Urinary bladder (tissue), 4 donors: Measurements from ENCODE around the gene TYMS. TPM values are rescaled to one million over a fixed set of nuclear protein-coding genes. Genes with fewer than 3 reads are reported as not detected.

ENCODE experiments used
- DNase-seq: peaks from one replicate; pipeline ENCODE4 v3.0.0-alpha.2; 2015; ENCODE audit errors: extremely low spot score
- H3K27ac ChIP-seq: one replicate; pipeline ENCODE4 v1.5.1; 2013; ENCODE audit warnings: low read depth, mild to moderate bottlenecking, moderate library complexity
- H3K36me3 ChIP-seq: one replicate; pipeline ENCODE4 v1.6.1; 2013; ENCODE audit warnings: mild to moderate bottlenecking, moderate library complexity; ENCODE audit not compliant: insufficient read depth
- H3K4me1 ChIP-seq: one replicate; pipeline ENCODE4 v1.6.1; 2013; ENCODE audit warnings: mild to moderate bottlenecking, moderate library complexity; ENCODE audit not compliant: insufficient read depth
- H3K4me3 ChIP-seq: one replicate; pipeline ENCODE4 v1.5.1; 2013; ENCODE audit warnings: low read depth, low read length
- WGBS: extraction: QIAGEN DNeasy Blood & Tissue Kit; methylation state at CpG from one replicate; pipeline ENCODE4 v1.1.7; 2013; 5-methylcytosine and 5-hydroxymethylcytosine counted together
- polyA plus RNA-seq: library from polyadenylated mRNA; stranded (reverse); fragments of 200-250 nt; gene quantifications from one replicate; pipeline ENCODE4 v1.2.3, GENCODE V29; 2013
- total RNA-seq: library from RNA; depleted of rRNA; stranded (reverse); fragments of >200 nt; gene quantifications from one replicate; pipeline ENCODE4 v1.2.3, GENCODE V29; 2014
- donor health status: healthy with polysubstance abuse.
- donor health status: healthy.

Gene TYMS
- total and polyA plus RNA-seq, 2 donors: 2.2 to 31.4 TPM

GRCh38 chr18:623761-624620, 33.5 kb upstream of the TYMS start:
- H3K27ac ChIP-seq: no peak overlapping the region
- H3K4me1 ChIP-seq: no peaks in the 10 kb centered on the region
- 58% methylated on average over 11 of the region's 11 CpGs for WGBS
- H3K4me3 ChIP-seq: no peak overlapping the region
- DNase-seq: no peak
- H3K36me3 ChIP-seq: no peaks in the 10 kb centered on the region

GRCh38 chr18:627231-627630, 30.2 kb upstream of the TYMS start:
- DNase-seq: no peak
- Histone ChIP-seq H3K4me1 (no peaks in the 10 kb centered on the region), H3K27ac (no peak overlapping the region), H3K36me3 (no peaks in the 10 kb centered on the region), H3K4me3 (no peak overlapping the region)
- WGBS: 47% methylated on average over 2 of the region's 2 CpGs

DNA sequence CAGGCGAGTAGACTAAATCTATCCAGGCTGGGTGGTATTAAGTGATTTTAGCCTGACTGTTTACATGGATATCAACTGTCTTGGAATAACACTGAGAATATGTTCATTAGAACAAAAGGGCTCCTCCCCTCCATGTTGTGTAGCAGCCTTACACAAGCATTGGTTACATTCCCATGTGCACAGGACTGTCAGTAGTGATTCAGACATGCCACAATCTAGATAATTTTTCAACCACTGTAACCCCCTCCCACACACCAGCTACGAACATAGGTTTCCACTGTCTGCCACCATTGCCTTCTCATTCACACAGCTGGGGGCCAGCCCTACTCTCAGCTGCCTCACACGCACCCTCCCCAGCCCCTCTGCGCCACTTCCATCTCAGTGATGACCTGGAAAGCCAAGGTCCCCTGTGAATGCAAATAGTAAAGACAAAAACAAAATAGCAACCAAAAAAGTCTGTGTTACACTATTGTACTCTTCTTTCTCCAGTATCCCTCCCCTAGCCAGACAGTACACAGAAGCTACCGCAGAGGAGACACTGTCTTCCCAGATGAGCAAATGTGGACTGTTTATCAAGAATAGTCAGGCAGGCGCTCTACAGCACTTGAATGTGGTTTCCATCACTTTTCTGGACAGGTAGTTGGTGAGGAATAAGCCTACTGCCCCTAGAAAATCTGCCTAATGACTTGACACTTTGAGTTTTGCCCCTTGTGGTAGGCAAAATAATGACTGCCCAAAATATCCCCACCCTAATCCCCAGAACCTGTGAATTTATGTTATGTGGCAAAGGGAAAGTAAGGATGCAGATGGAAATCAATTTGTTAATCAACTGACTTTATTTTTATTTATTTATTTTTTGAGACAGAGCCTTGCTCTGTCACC, 27.9 kb upstream of the TYMS start:
- WGBS: 81% methylated on average over 6 of the region's 6 CpGs
- H3K4me1 ChIP-seq: no peaks in the 10 kb centered on the region
- no peak for DNase-seq
- no peak overlapping the region for H3K27ac ChIP-seq
- no peaks in the 10 kb centered on the region for H3K36me3 ChIP-seq
- no peak overlapping the region for H3K4me3 ChIP-seq

DNA sequence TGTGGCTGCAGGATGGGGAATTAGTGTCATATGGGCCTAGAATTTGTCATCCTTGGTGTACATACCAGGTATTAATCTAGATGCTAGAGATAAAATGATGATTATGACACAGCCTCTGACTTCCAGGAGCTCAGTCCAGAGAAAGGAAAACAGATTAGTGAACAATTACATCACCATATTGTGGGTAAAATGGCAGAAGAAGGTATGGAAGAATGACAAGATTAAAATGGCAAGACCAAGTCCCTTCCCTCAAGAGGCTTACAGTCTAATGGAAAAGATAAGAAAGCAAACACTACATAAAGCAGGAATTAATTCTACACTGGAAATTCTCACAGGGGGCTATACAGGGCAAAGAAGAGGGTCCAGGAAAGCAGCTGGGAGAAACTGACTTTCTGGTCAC, 25.9 kb upstream of the TYMS start:
- no peak overlapping the region for H3K4me3 ChIP-seq
- no peaks in the 10 kb centered on the region for H3K36me3 ChIP-seq
- H3K27ac ChIP-seq: no peak overlapping the region
- no peak for DNase-seq
- H3K4me1 ChIP-seq: no peaks in the 10 kb centered on the region

- WGBS: 79% methylated on average over 2 of the region's 2 CpGs
Observed at GRCh38 chr18:634551-635045, 22.9 kb upstream of the TYMS start.

GRCh38 chr18:635171-635570, 22.3 kb upstream of the TYMS start:
- Histone ChIP-seq H3K4me1 (no peaks in the 10 kb centered on the region), H3K27ac (no peak overlapping the region), H3K36me3 (no peaks in the 10 kb centered on the region), H3K4me3 (no peak overlapping the region)
- 56% methylated on average over 8 of the region's 8 CpGs for WGBS
- DNase-seq: no peak

More at GRCh38 chr18:634551-635045, 22.9 kb upstream of the TYMS start:
- Histone ChIP-seq H3K27ac (no peak overlapping the region), H3K4me3 (no peak overlapping the region), H3K36me3 (no peaks in the 10 kb centered on the region), H3K4me1 (no peaks in the 10 kb centered on the region)
- no peak for DNase-seq

DNA sequence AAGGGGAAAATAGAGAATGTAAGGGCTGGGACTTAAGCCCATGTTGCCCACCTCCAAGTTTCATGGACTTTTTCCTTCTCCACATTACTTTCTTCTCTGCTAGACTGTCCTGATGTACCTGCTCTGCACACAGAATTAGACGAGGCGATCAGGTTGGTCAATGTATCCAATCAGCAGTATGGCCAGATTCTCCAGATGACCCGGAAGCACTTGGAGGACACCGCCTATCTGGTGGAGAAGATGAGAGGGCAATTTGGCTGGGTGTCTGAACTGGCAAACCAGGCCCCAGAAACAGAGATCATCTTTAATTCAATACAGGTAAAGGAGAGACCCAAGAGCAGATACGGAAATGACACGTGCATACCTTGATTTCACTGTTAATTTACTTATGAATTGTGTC, 16.2 kb upstream of the TYMS start:
- 91% methylated on average over 6 of the region's 6 CpGs for WGBS
- H3K4me1 ChIP-seq: no peaks in the 10 kb centered on the region
- no peak for DNase-seq

DNA sequence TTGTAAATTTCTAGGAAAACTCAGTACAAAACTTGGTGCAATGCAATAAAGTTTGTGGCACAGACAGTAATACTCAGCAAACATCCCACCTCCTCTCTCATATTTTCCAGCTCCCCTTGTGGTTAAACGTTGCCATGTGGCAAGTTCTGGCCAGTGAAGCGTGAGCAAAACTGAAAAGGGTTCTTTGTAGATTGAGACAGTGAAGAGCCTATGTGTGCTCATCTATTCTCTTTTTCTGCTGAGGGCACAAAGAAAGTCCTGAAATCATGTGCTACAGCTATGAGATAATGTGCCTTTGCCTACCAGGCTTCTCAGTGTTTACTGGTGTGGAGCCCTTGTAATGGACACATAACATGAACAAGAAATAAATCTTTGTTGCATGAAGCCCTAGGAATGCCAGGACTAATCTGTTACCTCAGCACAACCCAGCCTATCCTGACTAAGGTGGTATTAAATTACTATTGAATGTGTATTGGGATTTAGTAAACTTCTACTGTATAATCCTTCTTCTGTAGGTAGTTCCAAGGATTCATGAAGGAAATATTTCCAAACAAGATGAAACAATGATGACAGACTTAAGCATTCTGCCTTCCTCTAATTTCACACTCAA, 13.0 kb upstream of the TYMS start:
- WGBS: 36% methylated on average over 2 of the region's 2 CpGs
- Histone ChIP-seq H3K4me1 (no peaks in the 10 kb centered on the region), H3K4me3 (no peak overlapping the region), H3K36me3 (no peaks in the 10 kb centered on the region), H3K27ac (no peak overlapping the region)
- DNase-seq: no peak

More for the DNA sequence above, 16.2 kb upstream of the TYMS start:
- Histone ChIP-seq H3K36me3 (no peaks in the 10 kb centered on the region), H3K4me3 (no peak overlapping the region), H3K27ac (no peak overlapping the region)

GRCh38 chr18:647304-647703, 10.1 kb upstream of the TYMS start:
- whole genome bisulfite sequencing: 92% methylated on average over 5 of the region's 5 CpGs
- H3K36me3 ChIP-seq: no peaks in the 10 kb centered on the region
- no peak for DNase-seq
- H3K4me1 ChIP-seq: no peaks in the 10 kb centered on the region
- H3K4me3 ChIP-seq: no peak overlapping the region
- no peak overlapping the region for H3K27ac ChIP-seq

DNA sequence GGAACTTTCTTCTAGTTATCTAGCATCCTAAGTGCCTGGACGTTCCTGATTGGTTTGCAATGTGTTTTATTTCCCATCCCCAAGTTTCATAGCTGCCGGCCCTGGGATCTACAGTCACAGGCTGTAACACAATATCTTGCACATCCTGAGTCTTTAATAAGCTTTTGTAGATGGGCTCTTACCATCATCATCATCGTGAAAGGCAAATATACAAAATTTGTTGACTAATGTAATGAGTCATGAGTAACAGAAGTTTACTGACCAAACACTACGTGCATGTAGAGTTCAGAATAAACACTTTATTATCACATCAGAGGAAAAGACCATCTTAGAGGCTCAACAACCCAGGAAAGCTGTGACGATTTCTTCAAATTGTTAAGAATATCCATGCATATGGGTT, 8.1 kb upstream of the TYMS start:
- WGBS: 73% methylated on average over 5 of the region's 5 CpGs
- Histone ChIP-seq H3K27ac (no peak overlapping the region), H3K4me1 (no peaks in the 10 kb centered on the region), H3K4me3 (no peak overlapping the region), H3K36me3 (no peaks in the 10 kb centered on the region)
- DNase-seq: no peak

- Histone ChIP-seq H3K4me1 (no peaks in the 10 kb centered on the region), H3K4me3 (no peak overlapping the region), H3K27ac (no peak overlapping the region), H3K36me3 (no peaks in the 10 kb centered on the region)
- WGBS: 55% methylated on average over 6 of the region's 6 CpGs
- no peak for DNase-seq
Observed at GRCh38 chr18:650428-650858, 7.0 kb upstream of the TYMS start.

DNA sequence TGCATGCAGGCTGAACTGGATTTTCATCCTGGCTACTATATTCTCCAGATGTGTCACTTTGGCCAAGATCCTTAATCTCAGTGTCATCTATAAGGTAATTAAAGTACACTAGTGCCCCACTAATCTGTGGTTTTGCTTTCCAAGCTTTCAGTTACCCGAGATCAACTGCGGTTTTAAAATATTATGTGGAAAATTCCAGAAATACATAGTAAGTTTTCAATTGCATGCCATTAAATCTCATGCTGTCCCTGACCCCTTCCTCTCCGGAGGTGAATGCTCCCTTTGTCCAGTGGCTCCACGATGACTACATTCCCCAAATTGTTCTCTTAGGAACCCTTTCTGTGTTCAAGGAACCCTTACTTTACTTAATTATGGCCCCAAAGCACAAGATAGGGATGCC, 5.3 kb upstream of the TYMS start:
- H3K4me3 ChIP-seq: no peak overlapping the region
- H3K4me1 ChIP-seq: no peaks in the 10 kb centered on the region
- no peak overlapping the region for H3K27ac ChIP-seq
- 65% methylated on average over 4 of the region's 4 CpGs for WGBS
- no peaks in the 10 kb centered on the region for H3K36me3 ChIP-seq
- DNase-seq: no peak

DNA sequence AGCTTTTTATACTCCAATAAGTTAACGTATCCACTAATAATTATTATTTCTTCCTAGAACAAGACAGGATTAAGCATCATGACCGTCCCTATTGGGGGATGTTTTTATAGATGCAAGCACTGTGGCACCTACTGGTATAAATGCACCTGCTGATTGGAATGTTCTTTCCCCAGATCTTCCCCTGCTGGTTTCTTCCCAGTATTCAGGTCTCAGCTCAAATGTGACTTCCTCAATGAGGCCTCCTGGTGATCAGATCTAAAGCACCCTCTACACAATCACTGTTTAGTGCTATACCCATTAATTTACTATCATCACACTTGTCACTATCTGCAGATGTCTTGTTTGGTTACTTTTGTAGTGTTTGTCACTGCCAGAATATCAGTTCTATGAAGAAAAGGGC, 3.9 kb upstream of the TYMS start:
- Histone ChIP-seq H3K4me3 (no peak overlapping the region), H3K36me3 (no peaks in the 10 kb centered on the region), H3K4me1 (no peaks in the 10 kb centered on the region), H3K27ac (no peak overlapping the region)
- no peak for DNase-seq
- 93% methylated on average over 2 of the region's 2 CpGs for WGBS
